Stimulated activated CD4-positive, alpha-beta T cell treated with anti-CD3 and anti-CD28 coated beads, Interleukin-4, amount 100 ng/mL, for 24 hours (primary cell): ENCODE data around the gene PHF12.

Experiments
- DNase-seq: peaks from one replicate; pipeline ENCODE4 v3.0.0-alpha.2; 2020

Gene PHF12

DNA sequence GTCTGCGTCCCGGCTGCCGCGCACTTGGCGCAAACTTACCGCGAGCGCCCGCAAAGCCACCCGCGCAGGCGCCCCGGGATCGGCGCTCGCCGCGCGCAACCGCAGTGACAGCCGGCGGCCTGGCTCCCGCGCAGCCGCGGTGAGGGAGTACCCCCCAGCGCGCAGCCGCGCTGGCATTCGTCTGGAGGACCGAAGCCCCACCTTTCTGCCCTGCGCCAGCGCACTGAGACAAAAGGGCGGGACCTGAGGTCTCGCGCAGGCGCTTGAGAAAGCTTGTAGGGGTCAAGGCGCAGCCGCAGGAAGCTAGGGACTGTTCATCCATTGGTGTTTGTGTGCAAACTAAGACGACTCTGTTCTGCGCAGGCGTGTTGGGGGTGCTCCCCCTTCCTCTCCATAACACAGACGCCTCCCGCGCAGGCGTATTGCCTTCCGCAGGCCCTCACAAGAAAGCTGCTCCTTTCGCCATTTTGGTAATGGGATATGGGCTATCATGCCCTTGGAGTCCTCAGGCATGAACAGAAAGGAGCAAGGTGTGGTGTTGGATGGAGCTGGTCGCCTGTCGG, at the start of gene PHF12:
PHF12 (minus strand) TSS at position 91 of the 563 bp plus-strand sequence. CDS start 558 bp downstream, outside the sequence.
- peak; percentile 100 for DNase-seq

DNA sequence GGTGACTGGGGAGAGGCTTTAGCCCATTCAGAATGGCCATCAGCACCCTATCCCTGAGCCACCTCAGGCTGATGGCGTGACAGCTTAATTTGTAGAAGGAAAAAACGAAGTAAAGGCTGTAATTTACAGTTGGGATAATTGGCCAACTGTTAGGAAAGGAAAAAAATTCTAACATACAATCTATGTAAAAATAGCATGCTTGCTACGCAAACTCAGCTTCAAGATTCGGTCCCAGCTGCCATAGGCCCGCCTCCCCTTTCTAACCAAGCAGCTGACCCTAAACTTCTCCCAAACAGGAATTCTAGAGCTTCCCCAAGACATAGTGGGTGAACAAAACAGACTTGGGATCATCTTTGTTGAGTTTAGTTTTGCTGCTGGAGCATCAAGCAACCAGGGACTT, 49.7 kb upstream of the PHF12 start:
- DNase-seq, result no peak

DNA sequence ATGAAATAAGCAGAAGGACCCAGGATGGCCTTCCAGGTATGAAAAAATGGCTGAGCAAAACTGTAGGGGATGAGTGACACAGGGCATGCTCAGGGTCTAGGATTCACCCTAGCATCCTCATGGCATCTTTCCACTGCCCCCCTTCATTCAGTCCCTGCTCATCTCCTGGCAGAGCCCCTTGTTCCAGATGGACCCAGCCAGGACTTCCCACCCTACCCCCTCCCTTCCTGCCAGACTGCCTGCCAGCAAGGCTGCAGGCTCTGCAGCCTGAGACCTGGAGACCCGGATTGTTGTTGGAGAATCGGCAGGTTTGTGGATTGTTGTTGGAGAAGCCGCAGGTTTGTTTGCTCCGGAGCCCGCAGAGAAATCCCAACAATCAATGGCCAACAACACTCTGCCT, 47.9 kb upstream of the PHF12 start:
- no peak for DNase-seq

DNA sequence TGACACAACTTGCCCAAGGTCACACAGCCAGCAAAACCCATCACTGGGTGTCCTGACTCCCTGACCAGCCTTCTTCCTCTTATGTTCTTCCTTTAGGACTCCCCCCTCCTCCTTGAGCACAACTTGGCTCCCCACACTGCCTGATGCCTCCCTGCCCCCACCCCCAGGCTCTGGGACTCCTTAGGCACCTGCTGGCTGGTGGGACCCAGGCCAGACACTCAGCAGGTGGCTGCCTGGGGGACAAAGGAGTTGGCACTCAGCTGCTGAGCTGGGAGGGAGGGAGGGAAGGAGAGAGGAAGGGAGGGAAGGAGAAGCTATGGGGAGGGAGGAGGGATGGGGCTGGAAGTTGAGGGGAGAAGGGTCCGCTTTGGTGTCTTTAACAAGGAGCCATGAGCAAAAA, 46.5 kb upstream of the PHF12 start:
- no peak for DNase-seq

DNA sequence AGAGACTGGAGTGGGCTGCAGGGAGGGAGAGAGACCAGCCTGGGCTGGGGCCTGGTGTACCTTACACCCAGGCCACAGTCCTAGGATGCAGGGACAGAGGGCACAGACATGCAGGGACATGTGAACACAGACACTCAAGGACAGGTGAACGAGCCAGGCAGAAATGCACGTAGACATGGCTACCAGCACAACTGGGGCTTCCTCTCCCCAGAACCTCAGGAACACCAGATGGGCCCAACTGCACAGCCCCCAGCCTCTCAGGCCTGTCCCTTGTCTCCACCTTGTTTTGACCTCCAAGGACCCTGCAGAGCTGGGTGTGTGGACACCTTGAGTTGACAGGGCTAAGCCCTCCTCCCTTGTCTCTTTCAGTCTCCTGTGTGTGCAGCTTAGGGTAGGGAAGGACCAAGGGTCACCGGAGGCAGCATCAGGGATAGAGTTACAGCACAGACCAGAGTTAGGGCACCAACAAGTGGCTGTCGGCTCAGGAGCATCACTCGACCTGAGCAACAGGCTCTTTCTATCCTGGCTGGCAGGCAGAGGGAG, 45.3 kb upstream of the PHF12 start:
- DNase-seq, result no peak

DNA sequence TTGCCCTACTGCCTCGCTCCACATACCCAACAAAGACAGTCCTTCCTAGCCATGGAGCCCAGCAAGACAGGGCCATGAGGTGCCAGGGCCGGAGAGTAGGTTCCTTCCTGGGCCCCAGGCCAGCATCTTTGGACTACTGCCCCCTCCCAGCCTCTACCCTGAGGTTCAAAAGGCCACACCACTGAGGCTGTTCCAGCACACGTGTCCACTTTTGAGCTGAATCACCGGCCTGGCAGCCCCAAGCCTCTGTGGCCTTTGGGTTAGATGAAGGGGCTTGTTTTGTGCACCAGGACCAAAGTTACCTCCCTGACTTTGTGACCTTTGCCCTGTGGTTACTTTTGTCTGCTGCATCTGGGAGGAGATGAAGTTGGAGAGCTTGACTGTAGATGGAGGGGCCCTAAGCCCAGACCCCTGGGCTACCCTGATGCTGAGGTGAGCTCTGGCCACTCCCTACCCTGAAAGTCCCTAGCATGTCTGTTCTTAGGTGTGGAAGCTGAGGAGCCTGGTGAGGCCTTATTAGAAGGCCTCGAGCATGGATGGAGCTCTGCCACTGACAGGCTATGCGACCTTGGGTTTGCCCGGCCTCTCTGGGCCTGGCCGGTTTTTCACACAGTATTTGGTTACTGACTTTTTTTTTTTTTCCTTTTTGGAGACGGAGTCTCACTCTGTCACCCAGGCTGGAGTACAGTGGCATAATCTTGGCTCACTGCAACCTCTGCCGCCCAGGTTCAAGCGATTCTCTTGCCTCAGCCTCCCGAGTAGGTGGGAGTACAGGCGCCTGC, 42.5 kb upstream of the PHF12 start:
- no peak for DNase-seq

DNA sequence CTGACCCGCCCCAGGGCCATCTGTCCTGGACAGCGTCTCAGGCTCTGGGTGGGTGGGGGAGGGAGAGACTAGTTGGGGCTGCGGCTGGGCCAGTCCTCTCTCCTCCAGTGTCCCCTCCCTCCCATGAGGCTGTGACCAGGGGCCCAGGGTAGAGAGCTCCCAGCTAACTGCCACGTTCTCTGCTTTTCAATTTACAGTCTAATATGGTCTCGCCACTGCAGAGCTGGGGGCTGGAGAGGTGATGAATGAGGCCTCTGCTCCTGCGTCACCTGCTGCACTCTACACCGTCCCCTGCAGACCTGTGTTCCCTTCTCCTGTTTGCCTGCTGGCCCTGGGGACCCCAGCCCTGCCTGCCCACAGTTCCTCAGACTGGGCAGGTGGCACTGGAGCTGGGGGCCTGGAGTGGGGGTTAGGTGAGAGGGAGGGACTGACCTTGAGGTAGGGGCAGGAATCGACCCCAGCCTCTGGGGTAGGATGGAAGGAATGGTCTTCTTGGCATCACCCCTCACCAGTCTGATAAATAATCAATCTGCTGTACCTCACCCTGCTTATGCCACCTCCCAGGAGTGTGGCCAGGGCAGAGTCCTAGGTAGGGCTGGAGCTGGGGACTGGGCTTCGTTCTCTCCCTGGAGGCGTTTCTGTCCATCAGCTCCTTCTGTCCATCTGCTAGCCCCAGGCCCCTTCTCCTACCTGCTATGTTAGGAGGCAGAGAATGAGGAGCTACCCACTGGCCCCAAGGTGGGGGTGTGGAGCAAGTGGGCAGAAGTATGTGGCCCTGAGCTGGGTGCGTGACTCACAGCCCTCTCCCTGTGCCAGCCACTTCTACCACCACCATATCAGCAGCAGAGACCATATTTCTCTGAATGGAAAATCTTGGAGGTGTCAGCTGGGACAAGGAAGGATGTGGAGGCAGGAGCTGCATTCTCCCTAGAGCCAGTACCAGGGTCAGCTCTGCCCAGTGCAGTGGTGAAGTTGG, 41.6 kb upstream of the PHF12 start:
- no peak for DNase-seq

DNA sequence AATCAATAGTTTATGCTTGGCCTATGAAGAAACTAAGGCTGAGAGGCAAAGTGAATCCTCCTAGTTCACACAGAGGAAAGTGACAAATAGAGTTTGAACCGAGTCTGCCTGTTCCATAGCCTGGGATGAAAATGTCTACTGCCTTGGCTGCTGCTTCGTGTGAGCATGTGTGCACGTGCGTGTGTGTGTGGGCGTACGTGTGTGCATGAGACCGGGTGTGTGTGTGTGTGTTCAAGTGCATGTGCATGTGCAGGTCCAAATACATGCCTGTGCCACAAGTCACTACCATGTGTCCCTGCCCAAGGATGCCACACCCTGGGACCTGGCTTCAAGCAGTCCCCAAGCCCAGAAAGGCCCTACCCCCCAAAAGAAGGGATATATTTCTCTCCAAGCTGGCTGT, 40.9 kb upstream of the PHF12 start:
- no peak for DNase-seq

DNA sequence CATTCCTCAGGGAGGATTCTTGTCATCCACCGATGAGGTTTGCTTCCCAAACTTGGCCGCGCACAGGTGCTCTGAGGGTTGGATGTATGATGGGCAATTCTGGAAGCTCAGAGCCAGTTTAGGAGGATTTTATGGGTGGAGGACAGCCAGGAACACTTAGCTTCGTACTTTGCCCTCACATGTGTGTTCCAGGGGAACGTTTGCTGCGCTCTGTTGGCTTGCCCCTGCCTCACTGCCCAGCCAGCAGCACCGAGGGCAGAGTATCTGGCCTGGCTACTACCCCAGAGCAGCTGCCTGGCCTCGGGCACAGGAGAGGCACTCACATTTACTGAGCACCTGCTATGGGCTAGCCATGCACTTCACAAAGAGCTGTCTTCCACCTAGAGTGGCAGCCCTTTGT, 40.5 kb upstream of the PHF12 start:
- DNase-seq, result no peak

DNA sequence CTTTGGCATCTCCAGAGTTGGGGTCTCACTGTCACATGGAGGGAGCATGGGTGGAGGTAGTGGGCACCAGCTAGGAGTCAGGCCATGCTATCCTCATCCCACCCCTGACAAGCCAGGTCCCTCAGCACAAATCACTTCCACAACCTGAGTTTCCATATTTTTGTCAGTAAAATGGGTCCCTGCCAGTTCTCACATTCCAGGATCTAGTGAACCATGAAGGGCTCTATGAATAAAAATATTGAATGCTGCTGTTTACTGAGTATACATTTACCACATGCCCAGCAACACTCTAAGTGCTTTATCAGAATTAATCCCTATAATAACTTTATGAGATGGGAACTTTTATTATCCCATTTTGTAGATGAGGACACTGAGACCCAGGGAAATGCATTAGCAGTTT, 37.7 kb upstream of the PHF12 start:
- DNase-seq, result no peak

DNA sequence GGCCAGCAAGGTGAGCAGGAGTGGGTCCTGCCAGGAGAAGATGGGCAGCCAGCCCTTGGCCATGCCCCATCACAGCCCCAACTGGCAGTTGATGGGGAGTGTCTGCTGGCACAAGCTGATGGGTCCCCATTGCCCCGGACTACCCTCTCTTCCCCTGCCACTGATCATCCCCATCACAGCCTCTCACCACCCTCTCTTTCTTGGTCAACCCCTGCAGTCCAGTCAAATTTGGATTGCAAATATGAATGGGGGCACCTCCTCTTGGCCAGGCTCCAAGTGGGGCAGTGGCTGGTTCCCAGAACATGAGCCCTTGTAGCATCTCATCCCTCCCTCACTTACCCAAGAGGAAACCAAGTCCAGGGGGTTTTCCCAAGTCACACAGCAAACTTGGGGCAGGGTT, 37.2 kb upstream of the PHF12 start:
- no peak for DNase-seq

DNA sequence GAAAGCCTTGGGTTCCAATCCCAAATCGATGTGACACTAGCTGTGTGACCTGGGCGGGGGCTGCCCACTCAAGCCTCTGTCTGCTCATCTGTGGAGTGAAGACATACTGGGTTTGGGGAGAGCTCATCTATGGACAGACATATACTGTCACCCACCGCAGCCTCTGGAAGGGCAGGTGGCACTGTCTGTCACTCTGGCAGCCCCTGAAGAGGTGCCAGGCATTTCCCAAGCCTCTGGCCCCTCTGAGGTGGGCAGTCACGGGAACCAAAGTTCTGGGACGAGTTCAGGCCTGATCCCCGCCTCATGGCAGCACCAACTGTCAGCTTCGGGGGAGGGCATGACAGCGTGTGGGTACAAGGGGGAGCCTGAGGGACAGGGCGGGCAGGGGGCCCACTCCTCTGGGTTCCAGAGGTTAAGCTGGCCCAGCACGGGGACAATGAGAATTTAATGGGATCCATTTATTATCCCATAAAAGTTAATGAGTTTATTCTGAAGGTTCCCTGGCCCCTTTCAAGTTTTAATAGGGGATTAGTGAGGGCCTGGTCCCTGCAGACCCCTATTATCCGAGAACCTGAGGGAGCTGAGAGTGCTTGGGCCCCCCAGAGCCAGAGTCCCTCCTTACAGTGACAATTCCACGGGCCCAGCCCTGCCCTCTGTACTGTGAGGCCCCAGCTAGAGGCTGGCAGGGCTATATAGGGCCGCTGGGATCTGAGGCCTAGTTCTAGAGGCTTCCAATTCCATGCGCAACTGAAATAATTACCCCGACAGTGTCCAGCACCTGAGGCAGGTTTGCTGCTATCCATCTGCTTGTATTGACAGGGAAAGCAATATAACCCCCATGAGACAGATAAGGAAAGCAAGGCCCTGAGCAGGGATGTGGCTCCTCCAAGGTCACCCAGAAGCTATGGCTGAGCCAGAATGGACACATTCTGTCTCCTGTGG, 35.7 kb upstream of the PHF12 start:
- no peak for DNase-seq

DNA sequence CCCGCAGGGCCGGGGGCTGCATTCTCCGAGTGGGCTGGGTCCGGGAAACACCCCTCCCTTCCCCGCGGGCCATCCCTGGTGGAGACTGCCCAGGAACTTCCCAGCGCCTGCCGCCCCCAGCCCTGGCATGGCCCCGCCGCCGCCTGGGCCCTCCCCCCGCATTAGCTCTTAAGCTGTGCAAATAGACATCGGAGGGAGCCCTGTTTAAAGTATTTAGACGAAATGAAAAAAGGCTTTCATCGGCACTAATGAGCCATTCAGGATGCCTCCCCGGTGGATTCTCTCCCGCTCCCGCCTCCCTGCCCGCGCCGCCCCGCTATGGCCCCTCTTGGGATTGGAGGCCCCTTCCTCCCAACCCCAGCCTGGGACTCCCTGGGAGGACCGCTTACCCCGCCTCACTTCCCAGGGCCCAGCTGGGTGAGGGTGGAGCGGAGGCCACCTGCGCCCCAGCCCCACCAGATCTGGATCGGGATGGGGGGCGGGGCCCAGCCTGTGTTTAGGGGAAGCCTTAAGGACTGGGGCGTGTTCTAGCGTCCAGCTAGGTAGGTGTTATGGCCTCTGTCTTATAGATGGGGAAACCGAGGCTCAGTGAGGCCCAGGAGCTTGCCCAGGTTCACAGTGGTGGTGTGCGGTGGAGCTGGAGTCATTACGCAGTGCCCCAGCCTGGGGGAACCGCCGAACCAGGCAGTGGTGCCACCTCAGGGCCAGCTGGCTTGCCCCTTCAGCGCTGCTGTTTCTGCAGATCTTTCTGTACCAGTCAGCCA, 34.8 kb upstream of the PHF12 start:
- DNase-seq, result no peak

DNA sequence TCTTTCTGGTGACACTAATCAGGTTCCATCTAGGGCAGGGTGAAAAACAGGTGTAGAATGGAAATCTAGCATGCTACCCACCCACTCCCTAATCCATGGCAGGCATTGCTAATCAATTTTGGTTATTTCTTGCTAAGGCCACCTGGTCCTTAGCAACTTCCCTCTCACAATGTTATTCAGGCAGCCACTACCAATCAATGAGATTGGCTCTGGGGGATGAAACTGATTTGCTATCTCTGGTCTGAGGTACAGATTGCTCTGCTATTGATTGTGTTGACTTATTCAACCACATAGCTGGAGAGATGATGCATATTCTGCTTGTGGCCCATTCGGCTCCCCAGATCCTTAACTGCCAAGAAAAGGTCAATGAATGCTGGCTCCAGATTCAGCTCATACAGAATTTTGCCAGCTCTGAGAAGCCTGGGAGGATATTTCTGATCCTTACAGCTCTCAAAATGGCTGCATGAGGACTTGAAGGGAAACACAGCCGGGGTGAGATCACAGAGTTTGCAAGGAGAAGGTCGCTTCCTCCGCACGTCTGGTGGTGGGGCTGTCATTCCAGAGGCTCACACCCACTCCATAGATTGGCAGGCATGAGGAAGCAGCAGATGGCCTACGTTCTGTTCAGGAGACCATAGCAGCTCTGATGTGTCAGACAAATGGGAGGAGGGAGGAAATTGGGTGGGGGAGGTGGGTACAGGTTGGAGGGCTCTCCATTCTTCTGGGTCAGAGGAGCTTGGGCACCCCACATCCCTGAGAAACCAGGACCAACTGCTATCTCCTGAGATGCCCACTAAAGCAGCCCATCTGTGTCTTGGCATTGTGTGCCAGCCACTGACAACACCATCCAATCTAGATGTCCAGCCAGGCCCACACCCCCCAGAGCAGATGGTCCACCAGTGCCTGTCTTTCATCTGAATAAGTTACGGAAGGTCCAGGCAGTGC, 32.2 kb upstream of the PHF12 start:
- DNase-seq, result no peak

DNA sequence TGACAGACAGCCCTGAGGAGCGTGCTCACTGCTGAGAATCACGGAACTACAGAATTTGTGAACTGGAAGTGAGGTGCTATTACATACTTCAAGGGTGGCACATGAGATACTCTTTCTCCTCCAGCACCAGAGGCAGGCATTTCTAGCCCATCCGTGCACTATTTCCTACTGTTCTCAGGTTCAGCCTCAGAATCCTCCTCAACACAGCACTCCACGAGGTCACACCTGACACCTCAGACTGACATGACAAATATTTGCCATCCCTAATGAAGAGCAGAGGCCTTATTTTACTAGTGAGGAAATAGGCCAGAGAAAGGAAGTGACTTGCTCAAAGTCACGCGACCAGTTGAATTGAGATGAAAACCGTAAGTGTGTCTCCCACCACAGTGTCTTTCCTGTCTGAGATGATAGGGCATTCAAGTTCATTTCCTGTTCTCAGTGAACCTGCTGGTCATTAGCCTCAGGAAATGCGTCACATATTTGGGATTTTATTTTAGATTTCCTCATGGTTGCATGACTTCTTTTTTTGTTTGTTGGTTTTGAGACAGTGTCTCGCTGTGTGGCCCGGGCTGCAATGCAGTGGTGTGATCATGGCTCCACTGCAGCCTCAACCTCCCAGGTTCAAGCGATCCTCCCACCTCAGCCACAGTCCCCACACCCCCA, 30.9 kb upstream of the PHF12 start:
- peak; percentile 54 for DNase-seq

DNA sequence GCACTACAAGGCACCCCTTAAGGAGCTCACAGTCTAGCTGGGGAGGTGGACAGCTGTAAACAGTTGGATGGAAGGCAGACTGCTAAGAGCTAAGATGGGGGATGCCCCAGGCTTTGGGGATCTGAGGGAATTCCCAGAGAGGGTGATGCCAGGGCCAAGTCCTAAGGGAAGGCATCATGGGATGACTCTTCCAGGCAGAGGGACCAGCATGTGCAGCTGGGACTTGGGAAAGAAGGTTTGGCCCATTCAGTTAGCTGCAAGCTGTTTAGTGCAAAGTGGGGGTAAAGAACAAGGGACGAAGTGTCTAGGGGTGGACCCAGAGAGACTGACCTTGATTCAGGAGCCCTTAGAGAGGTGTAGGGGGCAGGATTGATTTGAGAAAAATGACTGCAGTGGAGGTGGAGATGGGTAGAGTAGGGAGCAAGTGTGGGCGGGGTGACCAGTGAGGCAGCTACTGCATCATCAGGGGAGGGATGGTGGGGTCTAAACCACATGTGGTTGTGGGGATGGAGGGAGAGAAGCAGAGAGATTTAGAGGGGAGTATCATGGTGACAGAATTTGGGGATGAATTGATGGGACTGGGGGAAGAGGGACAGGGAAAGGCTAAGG, 27.1 kb upstream of the PHF12 start:
- no peak for DNase-seq

DNA sequence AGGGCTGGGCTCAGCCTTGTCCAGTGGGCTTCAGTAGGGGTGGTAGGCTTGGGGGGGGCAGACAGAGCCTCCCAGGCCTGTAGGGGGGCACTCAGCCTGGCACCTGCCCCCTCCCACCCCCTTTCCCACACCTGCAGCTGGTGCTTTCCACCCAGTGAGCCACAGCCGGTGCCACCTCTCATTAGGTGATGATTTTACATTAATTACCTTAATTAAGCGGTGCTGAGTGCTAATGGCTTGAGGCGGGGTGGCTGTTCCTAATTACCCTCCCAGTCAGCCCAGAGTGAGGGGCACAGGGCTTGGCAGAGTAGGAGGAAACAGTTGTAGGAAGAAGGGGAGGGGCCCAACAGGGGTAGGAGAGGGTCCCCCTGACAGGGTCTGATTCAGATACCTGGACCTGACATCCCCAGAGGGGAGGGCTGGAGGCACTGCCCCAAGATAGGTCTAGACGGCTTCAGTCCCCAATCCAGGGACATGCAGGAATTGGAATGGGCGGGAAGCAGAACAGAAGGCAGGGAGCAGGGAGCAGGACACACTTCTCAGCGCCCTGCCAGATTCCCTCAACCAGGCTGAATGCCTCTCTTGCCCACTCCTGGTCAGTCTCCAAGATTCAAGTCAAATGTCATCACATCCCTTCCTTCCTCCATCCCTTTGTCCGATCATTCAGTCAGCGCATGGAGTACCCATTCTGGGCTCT, 26.5 kb upstream of the PHF12 start:
- DNase-seq, result no peak

DNA sequence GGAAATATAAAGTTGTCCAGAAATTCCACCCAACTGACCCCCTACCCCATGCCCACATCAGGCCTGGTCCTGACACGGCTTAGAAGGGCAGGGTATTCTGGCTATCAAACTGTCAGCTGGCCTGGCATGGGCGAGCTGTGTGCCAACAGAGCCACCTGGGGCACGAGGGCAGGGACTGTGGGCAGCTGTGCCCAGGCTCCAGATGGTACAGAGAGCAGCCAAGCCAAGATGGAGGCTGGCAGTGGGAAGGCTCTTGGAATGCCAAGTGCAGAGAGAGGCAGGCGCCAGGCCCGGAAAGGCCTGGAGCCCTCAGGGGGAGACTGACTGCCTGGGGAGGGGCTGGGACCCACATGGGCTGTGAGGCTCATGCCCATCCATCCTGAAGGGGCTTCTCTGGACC, 24.3 kb upstream of the PHF12 start:
- DNase-seq, result no peak

DNA sequence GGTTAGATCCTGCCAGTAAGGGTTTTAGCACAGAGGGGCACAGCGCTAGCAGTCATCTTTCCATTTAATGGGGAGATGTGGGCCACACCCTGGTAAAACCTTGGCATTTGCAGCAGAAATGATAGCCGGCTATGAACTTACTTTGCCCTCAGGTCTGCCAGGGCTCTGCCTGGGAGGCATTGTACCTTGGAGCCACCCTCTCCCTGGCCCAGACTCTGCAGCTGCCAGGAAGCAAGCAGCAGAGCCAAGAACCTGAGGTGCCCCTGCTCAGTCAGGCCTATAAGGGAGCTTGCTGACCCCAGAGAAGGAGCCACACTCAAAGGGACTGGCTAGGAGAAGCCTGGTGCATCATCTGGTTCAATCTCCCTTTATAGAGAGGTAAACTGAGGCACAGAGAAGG, 23.7 kb upstream of the PHF12 start:
- no peak for DNase-seq
